Lower leg skin (tissue), 3 donors: Measurements from ENCODE around the gene NSDHL.

ENCODE experiments used
- CTCF ChIP-seq, 3 donors: fragments of 450-650 bp; IDR thresholded peaks; one replicate each; pipeline ENCODE4 v1.5.1; 2016; ENCODE audit warnings: antibody characterized with exemption in 3 of 3, mild to moderate bottlenecking in 3 of 3, moderate library complexity in 2 of 3
- POLR2A ChIP-seq, 2 donors: fragments of 450-650 bp; IDR thresholded peaks; one replicate each; pipeline ENCODE4 v1.6.1; 2016 to 2017; ENCODE audit warnings: antibody characterized with exemption in 2 of 2, mild to moderate bottlenecking in 1 of 2, moderate library complexity in 1 of 2

GRCh38 chrX:152817078-152817764 lies 13.6 kb upstream of the NSDHL start:
- TF ChIP-seq CTCF (IDR thresholded peaks at IDR 0.05), result no peak
- TF ChIP-seq POLR2A (IDR thresholded peaks at IDR 0.05), result no peak
